WTC11 (cell line): ENCODE results near the gene SUPT3H. TPM values are rescaled to one million over a fixed set of nuclear protein-coding genes. Genes with fewer than 3 reads are reported as not detected.

ENCODE experiments used
- ATAC-seq: fragments of 200-7000 bp; cut with Tn5 transposase; 2 replicates; pipeline ENCODE4 v1.10.0; 2021; ENCODE audit warnings: mild to moderate bottlenecking, moderate library complexity
- CTCF ChIA-PET: fragments of 300-600 bp; sonication (Branson Sonifier 250); formaldehyde crosslinking; loops from one replicate; lab custom pipeline; 2021; ENCODE audit warnings: antibody characterized with exemption; lab: Charles Lee
- POLR2A ChIA-PET: fragments of 350-600 bp; sonication (Branson Sonifier 250); formaldehyde crosslinking; loops from one replicate; lab custom pipeline; 2021; ENCODE audit warnings: antibody characterized with exemption; lab: Charles Lee
- DNase-seq: peaks from one replicate; pipeline ENCODE4 v3.0.0; 2021; ENCODE audit warnings: low spot score
- H3K27ac Mint-ChIP-seq: 2 replicates; pipeline ENCODE4 v1.8.0; 2021; ENCODE audit warnings: mixed read lengths
- H3K27me3 Mint-ChIP-seq: 2 replicates; pipeline ENCODE4 v1.8.0; 2021; ENCODE audit warnings: low read depth, mild to moderate bottlenecking, moderate library complexity, mixed read lengths
- H3K36me3 Mint-ChIP-seq: 2 replicates; pipeline ENCODE4 v1.8.0; 2021; ENCODE audit warnings: mixed read lengths
- H3K4me1 Mint-ChIP-seq: 2 replicates; pipeline ENCODE4 v1.8.0; 2022; ENCODE audit warnings: mixed read lengths
- H3K4me3 Mint-ChIP-seq: 2 replicates; pipeline ENCODE4 v1.8.0; 2021; ENCODE audit warnings: mild to moderate bottlenecking, moderate library complexity, mixed read lengths
- H3K9me3 Mint-ChIP-seq: 2 replicates; pipeline ENCODE4 v1.8.0; 2021; ENCODE audit warnings: mixed read lengths
- ATF1 ChIP-seq: sonication (generic); formaldehyde crosslinking; IDR thresholded peaks from 2 replicates; pipeline ENCODE4 v1.8.1; 2023; ENCODE audit warnings: mild to moderate bottlenecking, moderate library complexity, missing genetic modification reagents
- E2F4 ChIP-seq: sonication (generic); formaldehyde crosslinking; IDR thresholded peaks from 2 replicates; pipeline ENCODE4 v1.8.1; 2022; ENCODE audit warnings: low read depth, mild to moderate bottlenecking, moderate library complexity, missing genetic modification reagents, borderline replicate concordance
- ERG ChIP-seq: fragments of 250-450 bp; sonication (Bioruptor Pico); IDR thresholded peaks from 2 replicates; pipeline ENCODE4 v1.8.0; 2021; ENCODE audit warnings: mild to moderate bottlenecking
- ETV6 ChIP-seq: sonication (generic); formaldehyde crosslinking; IDR thresholded peaks from 2 replicates; pipeline ENCODE4 v1.8.1; 2022; ENCODE audit warnings: mild to moderate bottlenecking, missing genetic modification reagents
- FOXP1 ChIP-seq: sonication (generic); formaldehyde crosslinking; IDR thresholded peaks from 2 replicates; pipeline ENCODE4 v1.8.0; 2022; ENCODE audit warnings: missing genetic modification reagents, mild to moderate bottlenecking, moderate library complexity, borderline replicate concordance
- GABPB1 ChIP-seq: sonication (generic); formaldehyde crosslinking; IDR thresholded peaks from 2 replicates; pipeline ENCODE4 v1.8.1; 2023; ENCODE audit warnings: mild to moderate bottlenecking, missing genetic modification reagents
- JUN ChIP-seq: sonication (generic); formaldehyde crosslinking; IDR thresholded peaks from 2 replicates; pipeline ENCODE4 v1.8.0; 2023; ENCODE audit warnings: mild to moderate bottlenecking, missing genetic modification reagents
- MAX ChIP-seq: sonication (generic); formaldehyde crosslinking; IDR thresholded peaks from 2 replicates; pipeline ENCODE4 v1.8.0; 2022; ENCODE audit warnings: mild to moderate bottlenecking, missing genetic modification reagents
- MLX ChIP-seq: sonication (generic); formaldehyde crosslinking; IDR thresholded peaks from 2 replicates; pipeline ENCODE4 v1.8.1; 2023; ENCODE audit warnings: mild to moderate bottlenecking, missing genetic modification reagents, moderate library complexity
- NR2C2 ChIP-seq: sonication (generic); formaldehyde crosslinking; IDR thresholded peaks from 2 replicates; pipeline ENCODE4 v1.8.0; 2022; ENCODE audit warnings: mild to moderate bottlenecking, missing genetic modification reagents
- NR3C1 ChIP-seq: sonication (generic); formaldehyde crosslinking; conservative IDR thresholded peaks from 2 replicates; pipeline ENCODE4 v1.8.1; 2023; ENCODE audit warnings: low read depth, mild to moderate bottlenecking, missing genetic modification reagents
- SOX15 ChIP-seq: fragments of 250-450 bp; sonication (Bioruptor Pico); IDR thresholded peaks from 2 replicates; pipeline ENCODE4 v1.9.0; 2021; ENCODE audit warnings: mild to moderate bottlenecking
- SP1 ChIP-seq: sonication (generic); formaldehyde crosslinking; conservative IDR thresholded peaks from 2 replicates; pipeline ENCODE4 v1.8.1; 2022; ENCODE audit warnings: missing genetic modification reagents
- USF1 ChIP-seq: sonication (generic); formaldehyde crosslinking; IDR thresholded peaks from 2 replicates; pipeline ENCODE4 v1.8.0; 2022; ENCODE audit warnings: mild to moderate bottlenecking, missing genetic modification reagents
- ZNF232 ChIP-seq: sonication (generic); formaldehyde crosslinking; IDR thresholded peaks from 2 replicates; pipeline ENCODE4 v1.8.0; 2022; ENCODE audit warnings: mild to moderate bottlenecking, missing genetic modification reagents
- ZNF281 ChIP-seq: sonication (generic); formaldehyde crosslinking; IDR thresholded peaks from 2 replicates; pipeline ENCODE4 v1.8.0; 2023; ENCODE audit warnings: mild to moderate bottlenecking, missing genetic modification reagents
- ZNF317 ChIP-seq: sonication (generic); formaldehyde crosslinking; IDR thresholded peaks from 2 replicates; pipeline ENCODE4 v1.8.1; 2023; ENCODE audit warnings: low read depth, mild to moderate bottlenecking, moderate library complexity, missing genetic modification reagents, borderline replicate concordance
- ZNF396 ChIP-seq: fragments of 250-450 bp; sonication (Bioruptor Pico); IDR thresholded peaks from 2 replicates; pipeline ENCODE4 v1.8.0; 2021; ENCODE audit warnings: mild to moderate bottlenecking, moderate library complexity, borderline replicate concordance
- ZNF416 ChIP-seq: fragments of 250-450 bp; sonication (Bioruptor Pico); IDR thresholded peaks from 2 replicates; pipeline ENCODE4 v1.9.0; 2021; ENCODE audit warnings: mild to moderate bottlenecking, inconsistent platforms
- ZNF425 ChIP-seq: fragments of 250-450 bp; sonication (Bioruptor Pico); conservative IDR thresholded peaks from 2 replicates; pipeline ENCODE4 v1.9.0; 2021; ENCODE audit warnings: mild to moderate bottlenecking
- ZNF671 ChIP-seq: fragments of 250-450 bp; sonication (Bioruptor Pico); IDR thresholded peaks from 2 replicates; pipeline ENCODE4 v1.8.0; 2021; ENCODE audit warnings: mild to moderate bottlenecking
- total RNA-seq: library from RNA; stranded (reverse); gene quantifications from 3 replicates; pipeline ENCODE4 v1.2.3, GENCODE V29; 2021

Gene SUPT3H
- total RNA-seq, 1 experiment from 2014 or later, result 15.3 TPM

GRCh38 chr6:45045253-45045601 lies 332.5 kb downstream of the SUPT3H start:
- no peak overlapping the region for H3K4me3 Mint-ChIP-seq
- no peaks in the 10 kb centered on the region for H3K27me3 Mint-ChIP-seq
- H3K36me3 Mint-ChIP-seq, result no peaks in the 10 kb centered on the region
- peaks cover 18% of the 10 kb centered on the region for H3K4me1 Mint-ChIP-seq
- POLR2A ChIA-PET, result no interaction called here
- no peak for DNase-seq
- CTCF ChIA-PET, result no interaction called here
- H3K9me3 Mint-ChIP-seq, result no peaks in the 10 kb centered on the region
- ATAC-seq, result no peak
- no peak overlapping the region for H3K27ac Mint-ChIP-seq
- TF ChIP-seq ZNF317 (CRISPR knock-in tag) (no peak), USF1 (no peak), MAX (no peak), MLX (CRISPR knock-in tag) (no peak), SOX15 (CRISPR knock-in tag) (no peak), ZNF671 (no peak), ERG (CRISPR knock-in tag) (no peak), NR2C2 (CRISPR knock-in tag) (no peak), ATF1 (CRISPR knock-in tag) (no peak), GABPB1 (CRISPR knock-in tag) (no peak)

- no peaks in the 10 kb centered on the region for H3K9me3 Mint-ChIP-seq
- TF ChIP-seq ETV6 (CRISPR knock-in tag) (no peak), MLX (CRISPR knock-in tag) (no peak), ZNF232 (CRISPR knock-in tag) (no peak), NR3C1 (CRISPR knock-in tag) (no peak), E2F4 (CRISPR knock-in tag) (no peak), SP1 (no peak), JUN (no peak), ZNF425 (CRISPR knock-in tag) (no peak), ZNF396 (CRISPR knock-in tag) (no peak), FOXP1 (CRISPR knock-in tag) (no peak), ZNF281 (CRISPR knock-in tag) (no peak), ZNF416 (CRISPR knock-in tag) (no peak)
- ChIA-PET CTCF (no interaction called here), POLR2A (no interaction called here)
- H3K27me3 Mint-ChIP-seq, result no peaks in the 10 kb centered on the region
- ATAC-seq (no peak), DNase-seq (no peak)
- peaks cover 15% of the 10 kb centered on the region for H3K4me1 Mint-ChIP-seq
- no peak overlapping the region for H3K4me3 Mint-ChIP-seq
- H3K27ac Mint-ChIP-seq, result no peak overlapping the region
- no peaks in the 10 kb centered on the region for H3K36me3 Mint-ChIP-seq
Observed at GRCh38 chr6:45044510-45045252, 333.1 kb downstream of the SUPT3H start.
